IMR-90 (cell line): ENCODE results near the gene TFAP2C. TPM values are rescaled to one million over a fixed set of nuclear protein-coding genes. Genes with fewer than 3 reads are reported as not detected.
"Not testable (repeated sequence)": the region's sequence is repeated elsewhere in the genome, so short reads cannot be mapped to it uniquely, and the experiment has no call there.

ENCODE experiments used
- ATAC-seq: fragments of 200-7000 bp; cut with Tn5 transposase; 2 replicates; pipeline ENCODE4 v1.9.1; 2020; ENCODE audit warnings: low read depth, mild to moderate bottlenecking, moderate library complexity
- BruUV-seq: library from RNA; stranded (reverse); fragments of 400-500 nt; replicated peaks from 2 replicates; lab custom pipeline; 2021; lab: Mats Ljungman, UMichigan
- CTCF ChIA-PET: fragments of 300-600 bp; formaldehyde crosslinking; extraction: SDS; loops from one replicate; lab custom pipeline; 2021; ENCODE audit warnings: antibody characterized with exemption; lab: Yijun Ruan, JAX
- POLR2A ChIA-PET: fragments of 300-600 bp; sonication (Branson Sonifier 250); formaldehyde crosslinking; loops from one replicate; lab custom pipeline; 2022; ENCODE audit warnings: antibody characterized with exemption; ENCODE audit not compliant: unreplicated experiment; lab: Charles Lee
- DNase-seq: peaks from one replicate; pipeline ENCODE4 v3.0.0; 2013
- H2AFZ ChIP-seq: replicated peaks from 2 replicates; pipeline ENCODE3; 2013; ENCODE audit warnings: low read length, mild to moderate bottlenecking; ENCODE audit not compliant: poor library complexity
- H2AK5ac ChIP-seq: 2 replicates; pipeline ENCODE4 v1.6.1; 2013; ENCODE audit warnings: low read depth, low read length, inconsistent platforms
- H2AK9ac ChIP-seq: replicated peaks from 2 replicates; pipeline ENCODE3; 2013; ENCODE audit warnings: mild to moderate bottlenecking, low read depth, low read length, moderate library complexity; ENCODE audit not compliant: poor library complexity
- H2BK120ac ChIP-seq: 2 replicates; pipeline ENCODE4 v1.6.1; 2013; ENCODE audit warnings: low read depth, low read length, inconsistent platforms
- H2BK15ac ChIP-seq: 3 replicates; pipeline ENCODE4 v1.6.1; 2013; ENCODE audit warnings: low read depth, low read length, inconsistent platforms
- H2BK20ac ChIP-seq: 2 replicates; pipeline ENCODE4 v1.6.1; 2013; ENCODE audit warnings: low read depth, mild to moderate bottlenecking, inconsistent platforms, low read length, moderate library complexity
- H2BK5ac ChIP-seq: 2 replicates; pipeline ENCODE4 v1.6.1; 2013; ENCODE audit warnings: mild to moderate bottlenecking, low read depth, low read length, inconsistent platforms; ENCODE audit not compliant: poor library complexity, severe bottlenecking
- H3K14ac ChIP-seq: replicated peaks from 2 replicates; pipeline ENCODE4 v1.6.1; 2013; ENCODE audit warnings: low read depth, low read length, inconsistent platforms
- H3K18ac ChIP-seq: 2 replicates; pipeline ENCODE4 v1.6.1; 2013; ENCODE audit warnings: low read depth, low read length, control low read depth
- H3K23ac ChIP-seq: 2 replicates; pipeline ENCODE4 v1.6.1; 2013; ENCODE audit warnings: low read depth, low read length, inconsistent platforms
- H3K27ac ChIP-seq: 2 replicates; pipeline ENCODE4 v1.5.1; 2013; ENCODE audit warnings: mild to moderate bottlenecking, control low read depth, low read length; ENCODE audit not compliant: insufficient read depth
- H3K27me3 ChIP-seq: 2 replicates; pipeline ENCODE4 v1.6.1; 2013; ENCODE audit warnings: low read length; ENCODE audit not compliant: control insufficient read depth, insufficient read depth
- H3K36me3 ChIP-seq: 2 replicates; pipeline ENCODE4 v1.6.1; 2013; ENCODE audit warnings: low read length, mixed read lengths; ENCODE audit not compliant: control insufficient read depth, insufficient read depth
- H3K4ac ChIP-seq: 2 replicates; pipeline ENCODE4 v1.6.1; 2013; ENCODE audit warnings: low read depth, low read length, inconsistent platforms
- H3K4me1 ChIP-seq: 2 replicates; pipeline ENCODE4 v1.6.1; 2013; ENCODE audit warnings: low read length, mixed read lengths; ENCODE audit not compliant: control insufficient read depth, insufficient read depth
- H3K4me2 ChIP-seq: 2 replicates; pipeline ENCODE4 v1.6.1; 2013; ENCODE audit warnings: low read depth, mild to moderate bottlenecking, control low read depth, low read length, moderate library complexity
- H3K4me3 ChIP-seq: 2 replicates; pipeline ENCODE4 v1.5.1; 2013; ENCODE audit warnings: low read depth, mild to moderate bottlenecking, control low read depth, low read length, moderate library complexity; ENCODE audit not compliant: insufficient read depth
- H3K56ac ChIP-seq: 2 replicates; pipeline ENCODE4 v1.6.1; 2013; ENCODE audit warnings: low read length, inconsistent platforms; ENCODE audit not compliant: insufficient read depth; ENCODE audit errors: extremely low read depth
- H3K79me1 ChIP-seq, 2 experiments: 2 replicates each; pipeline ENCODE4 v1.6.1; 2013; ENCODE audit warnings: low read length in 2 of 2, inconsistent platforms in 1 of 2, low read depth in 1 of 2
- H3K9ac ChIP-seq: 2 replicates; pipeline ENCODE4 v1.6.1; 2013; ENCODE audit warnings: low read depth, low read length, control low read depth
- H3K9me1 ChIP-seq: 2 replicates; pipeline ENCODE4 v1.6.1; 2013; ENCODE audit warnings: low read length, inconsistent platforms; ENCODE audit not compliant: insufficient read depth
- H3K9me3 ChIP-seq: 2 replicates; pipeline ENCODE4 v1.6.1; 2013; ENCODE audit warnings: low read length; ENCODE audit not compliant: control insufficient read depth, insufficient read depth
- H4K20me1 ChIP-seq: 2 replicates; pipeline ENCODE4 v1.6.1; 2013; ENCODE audit warnings: low read length, inconsistent platforms; ENCODE audit not compliant: insufficient read depth
- H4K5ac ChIP-seq: 2 replicates; pipeline ENCODE4 v1.6.1; 2013; ENCODE audit warnings: mild to moderate bottlenecking, low read depth, low read length, control low read depth
- H4K8ac ChIP-seq, 2 experiments: 2 replicates each; pipeline ENCODE4 v1.6.1; 2013; ENCODE audit warnings: low read depth in 2 of 2, low read length in 2 of 2, control low read depth in 1 of 2, inconsistent platforms in 1 of 2
- H4K91ac ChIP-seq: 2 replicates; pipeline ENCODE4 v1.6.1; 2013; ENCODE audit warnings: low read depth, low read length, inconsistent platforms; ENCODE audit not compliant: insufficient read depth
- WGBS, 2 experiments: methylation state at CpG; one replicate each; pipeline versions ENCODE4 v1.1.5 to v1.1.7; 2013; ENCODE audit warnings: missing lambda C conversion rate in 2 of 2; ENCODE audit not compliant: insufficient read length in 1 of 2; ENCODE audit errors: extremely low coverage in 2 of 2; 5-methylcytosine and 5-hydroxymethylcytosine counted together
- dilution Hi-C: fragments of 300-500 bp; cut with HindIII; formaldehyde crosslinking; loops from one replicate; pipeline ENCODE4 v1.14.3; 2018; ENCODE audit warnings: low sequenced_read_pairs; ENCODE audit not compliant: unreplicated experiment
- in situ Hi-C: fragments of 300-500 bp; cut with MboI; formaldehyde crosslinking; loops from 3 replicates; pipeline ENCODE4 v1.14.3; 2019; ENCODE audit warnings: low sequenced_read_pairs, inconsistent platforms, mixed read lengths
- intact Hi-C: fragments of 100-400 bp; cut with micrococcal nuclease; formaldehyde crosslinking; loops from 2 replicates; pipeline ENCODE4 v1.10.0; 2022
- polyA plus RNA-seq, 3 experiments: library from polyadenylated mRNA; depleted of rRNA; stranded (reverse); fragments of >200 nt; gene quantifications; 2 replicates each; pipeline ENCODE4 v1.2.3, GENCODE V29; 2012; ENCODE audit warnings: low replicate concordance in 1 of 3
- total RNA-seq: library from RNA; depleted of rRNA; stranded (reverse); fragments of >200 nt; gene quantifications from 2 replicates; pipeline ENCODE4 v1.2.3, GENCODE V29; 2012

The TFAP2C gene
- total and polyA plus RNA-seq, 2 of the 4 experiments (the other 2 are of a cell fraction): under 0.01 to 0.05 TPM

DNA sequence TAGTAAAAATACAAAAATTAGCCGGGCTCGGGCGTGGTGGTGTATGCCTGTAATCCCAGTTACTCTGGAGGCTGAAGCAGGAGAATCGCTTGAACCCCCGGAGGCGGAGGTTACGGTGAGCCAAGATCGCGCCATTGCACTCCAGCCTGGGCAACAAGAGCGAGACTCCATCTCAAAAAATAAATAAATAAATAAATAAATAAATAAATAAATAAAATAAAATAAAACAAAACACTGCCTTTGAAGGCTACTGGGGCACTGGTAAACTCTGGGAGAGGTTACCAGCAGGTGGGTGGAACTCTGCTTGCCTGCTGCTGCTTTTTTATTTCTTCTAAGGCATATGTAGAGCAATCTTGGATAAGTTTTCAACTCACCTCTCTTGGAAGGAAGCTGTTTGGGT lies 5.2 kb upstream of the TFAP2C start:
- H2AK5ac ChIP-seq, H3K4ac ChIP-seq, H3K36me3 ChIP-seq, H3K9me3 ChIP-seq, H2BK15ac ChIP-seq, H4K20me1 ChIP-seq, H2BK5ac ChIP-seq, H2BK20ac ChIP-seq, in situ Hi-C loops, intact Hi-C loops, H4K5ac ChIP-seq, H3K79me1 ChIP-seq, H2AK9ac ChIP-seq, dilution Hi-C loops, BruUV-seq, H4K91ac ChIP-seq, H3K14ac ChIP-seq, H3K27ac ChIP-seq, DNase-seq, H2AFZ ChIP-seq, H4K8ac ChIP-seq, ATAC-seq, H3K4me2 ChIP-seq, H3K9ac ChIP-seq, CTCF ChIA-PET, H3K18ac ChIP-seq, H3K4me1 ChIP-seq, H3K23ac ChIP-seq, H3K56ac ChIP-seq, H3K9me1 ChIP-seq, H2BK120ac ChIP-seq, H3K4me3 ChIP-seq: not testable (repeated sequence)
- H3K27me3 ChIP-seq: peaks cover 50% of the 10 kb centered on the region
- POLR2A ChIA-PET: interaction anchor here (0.6 kb wide), 1 partner anchor 17 kb away, joined by 3 read pairs; no protein-coding TSS in a partner anchor
- WGBS, 2 experiments: no CpG with 5 or more reads among the region's 10 CpGs
